Ectodermal cell (in vitro differentiated cells): Measurements from ENCODE around the gene CILP.
"Not testable (repeated sequence)": the region's sequence is repeated elsewhere in the genome, so short reads cannot be mapped to it uniquely, and the experiment has no call there.

ENCODE experiments used
- H3K27ac ChIP-seq: 2 replicates; pipeline ENCODE4 v1.7.0; 2013; ENCODE audit warnings: mild to moderate bottlenecking, low read depth, low read length; ENCODE audit not compliant: insufficient read depth, poor library complexity, severe bottlenecking
- H3K27me3 ChIP-seq: 2 replicates; pipeline ENCODE4 v1.7.0; 2013; ENCODE audit warnings: mild to moderate bottlenecking, low read length; ENCODE audit not compliant: insufficient read depth, control insufficient read depth, poor library complexity, severe bottlenecking
- H3K36me3 ChIP-seq: one replicate; pipeline ENCODE4 v1.7.0; 2013; ENCODE audit warnings: low read length; ENCODE audit not compliant: control insufficient read depth, insufficient read depth
- H3K4me1 ChIP-seq: one replicate; pipeline ENCODE4 v1.7.0; 2013; ENCODE audit warnings: low read length; ENCODE audit not compliant: control insufficient read depth, insufficient read depth
- H3K4me3 ChIP-seq: 2 replicates; pipeline ENCODE4 v1.7.0; 2013; ENCODE audit warnings: low read depth, low read length, control low read depth; ENCODE audit not compliant: insufficient read depth
- H3K9me3 ChIP-seq: 2 replicates; pipeline ENCODE4 v1.7.0; 2013; ENCODE audit warnings: mild to moderate bottlenecking, low read length, moderate library complexity; ENCODE audit not compliant: control insufficient read depth
- WGBS, 2 experiments: methylation state at CpG; one replicate each; pipeline ENCODE4 v1.1.7; 2013; ENCODE audit warnings: missing lambda C conversion rate in 2 of 2; 5-methylcytosine and 5-hydroxymethylcytosine counted together

CILP gene

GRCh38 chr15:65182538-65182937 is 28.7 kb downstream of the CILP start:
- Histone ChIP-seq H3K9me3 (no peaks in the 10 kb centered on the region), H3K4me3 (no peak overlapping the region), H3K27me3 (no peaks in the 10 kb centered on the region), H3K36me3 (peaks cover 6% of the 10 kb centered on the region), H3K27ac (no peak overlapping the region), H3K4me1 (no peaks in the 10 kb centered on the region)
- 96 to 100% methylated on average over 4 of the region's 4 CpGs for WGBS, 2 experiments

GRCh38 chr15:65181582-65182353 is 29.5 kb downstream of the CILP start:
- not testable (repeated sequence) for H3K4me3 ChIP-seq, H3K27ac ChIP-seq, H3K4me1 ChIP-seq, H3K27me3 ChIP-seq, H3K9me3 ChIP-seq
- H3K36me3 ChIP-seq = peaks cover 14% of the 10 kb centered on the region
- 90 to 96% methylated on average over 12 of the region's 15 CpGs for WGBS, 2 experiments

- Histone ChIP-seq H3K4me1 (no peaks in the 10 kb centered on the region), H3K36me3 (peaks cover 17% of the 10 kb centered on the region), H3K27ac (no peak overlapping the region), H3K4me3 (no peak overlapping the region), H3K27me3 (no peaks in the 10 kb centered on the region), H3K9me3 (no peaks in the 10 kb centered on the region)
- WGBS, 2 experiments = 92 to 100% methylated on average over 3 of the region's 3 CpGs
Measured at GRCh38 chr15:65180167-65180566, 31.1 kb downstream of the CILP start.

GRCh38 chr15:65177901-65178300 is 33.4 kb downstream of the CILP start:
- H3K27ac ChIP-seq = no peak overlapping the region
- H3K4me3 ChIP-seq = no peak overlapping the region
- no peaks in the 10 kb centered on the region for H3K27me3 ChIP-seq
- no peaks in the 10 kb centered on the region for H3K9me3 ChIP-seq
- no peaks in the 10 kb centered on the region for H3K4me1 ChIP-seq
- H3K36me3 ChIP-seq = peaks cover 17% of the 10 kb centered on the region
- WGBS, 2 experiments = 100% methylated on average over 1 of the region's 1 CpG; no CpG with 5 or more reads in 1 of the 2 experiments

GRCh38 chr15:65176056-65176455 is 35.2 kb downstream of the CILP start:
- Histone ChIP-seq H3K27me3 (no peaks in the 10 kb centered on the region), H3K27ac (no peak overlapping the region), H3K4me1 (no peaks in the 10 kb centered on the region), H3K36me3 (peaks cover 20% of the 10 kb centered on the region), H3K4me3 (no peak overlapping the region), H3K9me3 (no peaks in the 10 kb centered on the region)

GRCh38 chr15:65175511-65175910 is 35.8 kb downstream of the CILP start:
- peaks cover 20% of the 10 kb centered on the region for H3K36me3 ChIP-seq
- H3K27ac ChIP-seq = no peak overlapping the region
- H3K27me3 ChIP-seq = no peaks in the 10 kb centered on the region
- no peaks in the 10 kb centered on the region for H3K4me1 ChIP-seq
- no peak overlapping the region for H3K4me3 ChIP-seq
- 95 to 96% methylated on average over 5 of the region's 5 CpGs for WGBS, 2 experiments
- no peaks in the 10 kb centered on the region for H3K9me3 ChIP-seq

- H3K4me3 ChIP-seq = no peak overlapping the region
- 95 to 100% methylated on average over 3 to 4 of the region's 5 CpGs for WGBS, 2 experiments
- H3K27me3 ChIP-seq = no peaks in the 10 kb centered on the region
- no peaks in the 10 kb centered on the region for H3K4me1 ChIP-seq
- no peak overlapping the region for H3K27ac ChIP-seq
- H3K36me3 ChIP-seq = peaks cover 20% of the 10 kb centered on the region
- no peaks in the 10 kb centered on the region for H3K9me3 ChIP-seq
Measured at GRCh38 chr15:65174509-65174908, 36.8 kb downstream of the CILP start.

- H3K27ac ChIP-seq = no peak overlapping the region
- H3K4me3 ChIP-seq = no peak overlapping the region
- no peaks in the 10 kb centered on the region for H3K4me1 ChIP-seq
- peaks cover 14% of the 10 kb centered on the region for H3K36me3 ChIP-seq
- H3K27me3 ChIP-seq = no peaks in the 10 kb centered on the region
- H3K9me3 ChIP-seq = no peaks in the 10 kb centered on the region
- 93 to 95% methylated on average over 5 of the region's 5 CpGs for WGBS, 2 experiments
Measured at GRCh38 chr15:65172531-65172930, 38.7 kb downstream of the CILP start.

- WGBS, 2 experiments = 94 to 95% methylated on average over 5 of the region's 5 CpGs
- H3K27me3 ChIP-seq = no peaks in the 10 kb centered on the region
- no peak overlapping the region for H3K4me3 ChIP-seq
- peaks cover 4% of the 10 kb centered on the region for H3K36me3 ChIP-seq
- no peaks in the 10 kb centered on the region for H3K9me3 ChIP-seq
- no peak overlapping the region for H3K27ac ChIP-seq
- no peaks in the 10 kb centered on the region for H3K4me1 ChIP-seq
Measured at GRCh38 chr15:65171428-65171827, 39.8 kb downstream of the CILP start.

GRCh38 chr15:65165875-65166274 is 45.4 kb downstream of the CILP start:
- Histone ChIP-seq H3K9me3 (no peaks in the 10 kb centered on the region), H3K4me1 (no peaks in the 10 kb centered on the region), H3K27me3 (no peaks in the 10 kb centered on the region), H3K36me3 (peaks cover 13% of the 10 kb centered on the region), H3K4me3 (no peak overlapping the region), H3K27ac (no peak overlapping the region)
- 98 to 100% methylated on average over 2 of the region's 2 CpGs for WGBS, 2 experiments
